Esophagus mucosa (tissue), 1 donor: ENCODE measurements around the gene ENOX1. TPM values are rescaled to one million over a fixed set of nuclear protein-coding genes. Genes with fewer than 3 reads are reported as not detected.

Source experiments
- ATAC-seq: fragments of 200-7000 bp; cut with Tn5 transposase; one replicate; pipeline ENCODE4 v1.9.1; 2020
- total RNA-seq: library from RNA; stranded (reverse); gene quantifications from one replicate; pipeline ENCODE4 v1.2.4, GENCODE V29; 2023
- donor health status: DM: yes; HTN: yes; CAD: no.

Gene ENOX1
- total RNA-seq, 1 donor from 2014 or later = 0.12 TPM

- ATAC-seq = no peak
Measured at GRCh38 chr13:43339805-43340550, 446.8 kb downstream of the ENOX1 start.

DNA sequence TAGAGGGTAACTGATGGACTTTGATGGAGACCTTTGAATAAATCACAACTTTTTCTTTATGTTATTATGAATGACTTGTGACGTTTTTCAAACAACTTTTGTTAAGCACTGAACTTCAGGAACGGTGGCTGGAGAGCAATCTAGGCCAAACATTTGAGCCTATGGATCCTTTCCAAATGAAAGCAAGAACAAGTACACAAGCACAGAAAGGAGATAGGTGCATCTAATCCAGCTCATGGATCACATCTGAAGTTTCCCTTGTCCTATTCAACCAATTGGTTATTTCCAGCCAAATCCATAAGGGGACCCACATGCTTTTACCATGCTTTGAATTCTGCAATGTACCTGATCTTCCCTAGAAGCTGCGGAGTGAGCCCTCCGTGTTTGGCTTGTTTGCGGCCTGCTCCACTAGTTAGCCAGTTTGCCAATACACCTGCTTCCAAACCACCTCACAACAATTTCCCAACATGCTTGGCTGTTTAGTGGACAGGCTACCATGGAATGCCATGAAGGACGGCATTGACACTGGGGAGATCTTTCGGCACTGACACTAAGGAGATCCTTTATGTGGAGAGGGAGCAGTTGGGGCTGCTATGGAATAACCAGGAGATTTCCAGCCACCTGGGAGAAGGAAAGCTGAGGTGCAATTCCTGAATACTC, 447.5 kb downstream of the ENOX1 start:
- ATAC-seq = no peak

DNA sequence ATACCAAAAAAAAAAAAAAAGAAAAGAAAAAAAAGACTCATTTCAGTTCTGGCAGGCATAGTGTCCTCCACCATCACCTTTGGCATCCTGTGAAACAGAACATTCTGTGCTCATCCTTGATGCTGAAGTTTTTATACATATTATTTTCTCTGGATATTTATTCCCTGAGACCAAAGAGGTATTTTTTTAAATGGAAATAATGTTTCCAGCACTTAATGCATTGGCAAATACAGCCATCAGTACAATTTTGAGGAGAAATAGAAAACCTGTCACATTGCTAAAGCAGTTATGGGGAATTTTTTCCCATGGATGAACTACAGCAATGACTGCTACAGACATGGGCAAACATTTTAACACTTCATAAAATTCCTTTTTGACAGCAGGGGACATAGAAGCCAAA, 451.0 kb downstream of the ENOX1 start:
- no peak for ATAC-seq

DNA sequence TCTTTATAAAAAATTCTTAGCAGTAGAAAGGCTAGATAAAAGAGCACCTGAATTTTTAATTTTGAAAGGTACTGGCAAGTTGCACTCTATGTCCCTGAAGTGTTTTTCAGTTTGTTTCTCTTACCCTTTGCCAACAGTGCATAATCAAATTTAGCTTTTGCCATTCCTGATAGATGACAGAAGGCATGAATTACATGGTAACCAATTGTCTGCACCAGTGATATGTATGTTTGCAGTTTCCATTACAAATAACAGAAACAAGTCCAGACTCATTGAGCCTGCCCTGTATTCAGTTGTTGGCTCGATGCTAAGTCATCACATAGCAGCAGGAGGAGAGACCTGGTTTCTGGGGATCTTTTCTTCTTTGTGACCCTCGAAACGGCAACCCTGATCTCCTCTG, 453.6 kb downstream of the ENOX1 start:
- ATAC-seq = no peak

DNA sequence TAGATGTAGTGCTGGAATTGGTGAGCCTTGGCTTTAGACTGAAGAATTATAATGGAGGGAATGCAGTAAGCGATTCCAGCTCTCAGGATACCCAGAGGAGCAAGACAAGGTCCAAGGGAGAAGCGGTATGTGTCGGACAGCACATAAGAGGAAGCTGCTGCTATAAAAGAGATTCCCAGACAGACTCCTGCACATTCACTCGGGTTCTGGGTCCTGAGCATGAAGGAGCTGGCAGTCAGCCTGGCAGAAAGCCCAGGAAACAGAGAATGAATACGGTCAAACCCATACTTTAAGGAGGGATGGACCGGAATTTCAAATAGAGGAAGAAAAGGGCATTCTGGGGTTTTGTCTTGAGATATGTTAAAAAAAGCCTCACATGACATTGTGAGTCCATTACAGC, 455.1 kb downstream of the ENOX1 start:
- no peak for ATAC-seq

DNA sequence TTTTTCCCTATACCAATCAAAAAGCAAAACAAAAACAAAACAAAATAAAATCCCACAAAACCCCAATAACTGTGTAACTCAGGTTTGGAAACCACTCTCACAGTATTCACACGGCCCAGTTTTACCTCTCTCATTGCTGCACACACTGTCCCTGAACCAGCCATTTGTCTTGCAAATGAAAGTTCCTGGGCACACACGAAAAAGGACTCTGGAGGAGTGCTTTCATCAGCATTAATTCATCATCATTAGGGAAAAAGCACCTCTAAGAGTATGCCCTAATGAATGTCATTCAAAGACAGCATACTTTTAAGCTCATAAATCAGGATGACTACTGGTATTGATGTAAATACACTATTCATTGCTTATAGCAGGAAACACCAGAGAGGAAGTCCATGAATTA, 457.1 kb downstream of the ENOX1 start:
- no peak for ATAC-seq

GRCh38 chr13:43328907-43329306, 457.9 kb downstream of the ENOX1 start:
- no peak for ATAC-seq

DNA sequence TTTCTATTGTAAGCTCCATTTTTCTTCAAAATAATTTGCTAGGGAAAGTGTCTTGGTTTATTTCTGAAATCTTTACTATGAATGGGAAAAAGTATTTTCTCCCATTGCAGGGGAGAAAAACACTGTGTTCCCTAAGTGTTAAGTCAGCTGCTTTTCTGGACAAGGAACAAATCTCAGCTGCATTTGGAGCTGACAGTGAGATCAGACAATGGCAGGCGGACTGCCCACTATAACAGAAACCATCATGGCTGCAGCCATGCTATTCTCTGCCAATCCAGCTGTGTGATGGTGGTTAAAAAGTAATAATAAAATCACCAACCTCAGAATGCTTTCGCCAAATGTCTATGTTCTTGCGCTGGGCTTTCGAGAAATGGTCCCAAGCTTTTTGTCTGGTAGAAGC, 460.7 kb downstream of the ENOX1 start:
- ATAC-seq = no peak

- no peak for ATAC-seq
Measured at GRCh38 chr13:43325636-43326035, 461.1 kb downstream of the ENOX1 start.

- ATAC-seq = no peak
Measured at GRCh38 chr13:43324129-43324528, 462.6 kb downstream of the ENOX1 start.

- ATAC-seq = no peak
Measured at GRCh38 chr13:43319617-43320444, 466.9 kb downstream of the ENOX1 start.

DNA sequence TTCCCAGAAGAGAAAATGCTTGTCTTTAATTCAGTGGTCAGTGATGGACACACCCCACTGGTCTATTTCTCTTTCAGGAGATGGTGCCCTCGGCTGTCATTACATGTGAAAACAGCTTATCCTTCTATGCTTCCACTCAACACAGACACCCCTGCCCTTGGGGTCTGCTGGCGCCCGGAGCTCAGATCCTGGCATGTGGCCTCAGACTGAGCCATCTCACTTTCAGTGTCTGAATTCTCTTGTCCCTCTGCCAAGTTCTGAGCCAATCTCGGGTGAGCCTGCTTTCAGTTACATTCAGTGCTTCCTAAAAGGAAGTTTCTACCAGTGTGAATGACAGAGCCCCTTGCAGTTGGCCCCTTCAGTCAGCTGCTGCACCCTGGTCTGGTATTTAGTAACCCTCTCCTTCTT, 469.8 kb downstream of the ENOX1 start:
- no peak for ATAC-seq

DNA sequence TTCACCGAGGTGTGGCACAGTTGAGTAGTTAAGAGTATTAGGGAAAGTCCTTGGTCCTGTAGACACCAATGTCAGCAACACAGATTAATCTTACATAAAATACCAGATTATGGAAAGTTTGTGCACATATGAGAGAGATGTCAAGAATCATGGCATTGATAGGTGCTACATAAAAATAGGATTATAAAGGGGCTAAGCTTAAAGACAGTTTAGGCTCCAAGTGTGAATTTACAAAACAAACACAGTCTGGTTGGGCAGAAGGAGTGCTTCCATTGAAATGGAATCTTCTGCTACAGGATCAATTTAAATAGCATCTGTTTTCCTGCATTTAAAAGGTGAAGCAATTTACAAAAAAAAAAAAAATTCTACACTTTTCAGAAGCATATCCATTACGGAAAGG, 470.5 kb downstream of the ENOX1 start:
- no peak for ATAC-seq

DNA sequence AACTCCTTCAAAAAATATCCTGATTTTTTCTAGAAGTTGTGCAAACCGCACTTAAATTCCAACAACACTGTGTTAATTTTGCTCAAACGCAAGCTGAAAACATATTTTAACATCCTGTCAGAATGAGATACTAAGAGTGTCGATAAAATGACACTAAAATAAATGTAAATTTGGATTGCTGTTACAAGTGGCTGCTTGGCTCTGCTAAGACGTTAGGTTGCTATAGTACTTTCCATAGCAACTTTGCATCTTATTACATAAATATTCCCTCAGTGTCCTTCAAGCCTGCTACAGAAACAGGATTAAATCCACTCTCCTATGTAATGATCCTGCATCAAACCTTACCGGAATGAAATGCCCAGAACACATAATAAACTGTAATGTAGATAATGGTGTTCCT, 471.2 kb downstream of the ENOX1 start:
- no peak for ATAC-seq

- ATAC-seq = no peak
Measured at GRCh38 chr13:43309311-43309710, 477.5 kb downstream of the ENOX1 start.

- peak; percentile 70 for ATAC-seq
Measured at GRCh38 chr13:43307921-43308433, 478.8 kb downstream of the ENOX1 start.

- no peak for ATAC-seq
Measured at GRCh38 chr13:43307221-43307920, 479.4 kb downstream of the ENOX1 start.

- ATAC-seq = no peak
Measured at GRCh38 chr13:43306372-43306771, 480.4 kb downstream of the ENOX1 start.

- no peak for ATAC-seq
Measured at GRCh38 chr13:43305416-43305815, 481.4 kb downstream of the ENOX1 start.

DNA sequence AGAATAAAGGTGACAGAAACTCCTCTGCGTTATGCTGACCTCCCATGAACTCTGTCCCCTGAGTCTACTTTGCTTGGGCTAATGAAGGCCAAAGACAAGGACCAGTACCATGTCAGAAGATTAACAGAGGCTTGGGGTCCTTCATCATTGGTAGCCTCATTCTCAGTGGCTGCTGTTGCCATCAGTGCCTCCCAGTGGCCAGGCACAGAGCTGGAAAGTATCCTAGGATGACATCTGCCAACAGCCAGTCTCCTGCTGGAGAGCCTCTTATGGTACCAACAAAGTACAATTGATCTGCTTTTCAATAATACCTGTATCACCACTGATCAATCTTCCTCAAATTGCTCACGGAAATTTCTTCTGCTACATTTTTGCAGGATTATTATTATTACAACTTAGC, 481.8 kb downstream of the ENOX1 start:
- no peak for ATAC-seq

DNA sequence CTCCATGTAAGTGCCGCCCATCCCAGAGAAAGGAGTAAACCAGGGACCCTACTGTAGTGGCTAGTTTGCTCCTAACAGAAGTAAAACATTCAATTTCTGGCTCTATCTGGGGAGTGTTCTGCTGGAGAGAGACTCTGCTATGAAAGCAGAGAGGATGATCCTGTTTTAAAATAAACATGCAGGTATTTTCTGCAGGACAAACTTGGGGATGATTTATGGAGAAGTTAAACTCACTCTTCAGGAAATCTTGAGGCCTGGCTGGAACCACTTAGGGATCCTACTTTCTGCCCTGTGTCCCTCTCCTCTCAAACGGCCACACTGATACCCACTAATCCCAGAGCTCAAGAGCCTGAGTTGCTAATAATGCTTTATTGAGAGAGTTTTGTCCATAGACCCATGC, 482.3 kb downstream of the ENOX1 start:
- ATAC-seq = no peak

DNA sequence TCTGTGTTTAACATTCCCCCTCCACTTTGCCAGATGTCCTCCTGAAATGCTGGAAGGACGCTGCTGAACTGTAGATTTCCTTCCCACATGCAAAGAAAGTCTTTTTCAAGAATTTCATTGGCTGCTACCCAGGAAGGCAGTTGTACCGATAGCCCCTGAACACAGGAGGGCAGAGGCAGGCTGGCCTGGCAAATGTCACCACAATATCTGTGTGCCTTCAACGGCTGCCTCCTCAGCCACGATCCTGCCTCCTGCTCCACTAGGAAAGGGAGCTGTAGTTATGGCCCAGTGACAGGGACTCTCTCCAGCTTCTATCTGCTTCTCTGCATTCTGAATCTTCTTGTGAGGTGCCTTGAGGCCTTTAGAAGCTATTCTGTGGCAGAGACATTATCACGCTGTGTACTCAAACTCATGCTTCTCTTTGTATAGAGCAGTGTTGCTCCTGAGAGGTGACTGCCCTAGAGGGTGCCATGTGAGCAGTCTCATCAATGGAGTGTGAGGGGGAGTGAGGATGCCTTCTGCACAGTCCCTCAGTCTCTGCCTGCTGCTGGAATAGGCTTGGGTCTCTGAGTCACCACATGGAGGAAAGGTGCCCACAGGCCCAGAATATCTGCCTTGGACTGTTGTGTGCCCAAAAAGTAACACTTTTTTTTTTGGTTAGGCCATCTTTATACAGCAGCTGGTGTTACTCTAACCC, 483.6 kb downstream of the ENOX1 start:
- ATAC-seq = peak; percentile 55
